ENCODE measurements around the gene CSNK1A1. TPM values are rescaled to one million over a fixed set of nuclear protein-coding genes. Genes with fewer than 3 reads are reported as not detected.
"Not testable (repeated sequence)": the region's sequence is repeated elsewhere in the genome, so short reads cannot be mapped to it uniquely, and the experiment has no call there.

The CSNK1A1 gene
- total and polyA plus RNA-seq, 5 experiments from 2014 or later = 133 to 197 (median 143) TPM

- H3K4me3 Mint-ChIP-seq = peak overlapping the region in 4 of 10 donors; percentile 12 to 58 (median 39)
- H3K36me3 Mint-ChIP-seq = peaks cover under 1 to 82% (median 18%) of the 10 kb centered on the region in 3 donors
- peaks cover 19 to 84% (median 69%) of the 10 kb centered on the region in 4 donors for H3K4me1 Mint-ChIP-seq
- DNase-seq = no peak
- peak overlapping the region in 5 of 10 donors; percentile 13 to 73 (median 25) for H3K27ac Mint-ChIP-seq
- ATAC-seq = no peak
- POLR2A ChIA-PET = no interaction called here
- no peaks in the 10 kb centered on the region for H3K27me3 Mint-ChIP-seq
- H3K9me3 Mint-ChIP-seq = no peaks in the 10 kb centered on the region
These were observed 7.2 kb downstream of the CSNK1A1 start for GRCh38 chr5:149544028-149544420.

- Mint-ChIP-seq H3K4me3 (peak overlapping the region in 9 of 10 donors; percentile 12 to 58 (median 26)), H3K27ac (peak overlapping the region in 7 of 10 donors; percentile 9 to 92 (median 30)), H3K9me3 (no peaks in the 10 kb centered on the region), H3K4me1 (peaks cover 18 to 81% (median 66%) of the 10 kb centered on the region in 4 donors), H3K27me3 (no peaks in the 10 kb centered on the region), H3K36me3 (peaks cover 0 to 80% (median 14%) of the 10 kb centered on the region in 3 donors)
- POLR2A ChIA-PET = interaction anchor here (1.1 kb wide), 1 partner anchor 8 kb away, joined by 5 read pairs; the partner anchor contains the start of gene CSNK1A1
- ATAC-seq (no peak), DNase-seq (no peak)
These were observed 7.7 kb downstream of the CSNK1A1 start for GRCh38 chr5:149543361-149544027.

- H3K9me3 Mint-ChIP-seq = no peaks in the 10 kb centered on the region
- H3K4me3 Mint-ChIP-seq = peak overlapping the region in 9 of 10 donors; percentile 9 to 70 (median 61)
- ATAC-seq (no peak), DNase-seq (no peak)
- peaks cover 0 to 81% (median 15%) of the 10 kb centered on the region in 3 donors for H3K36me3 Mint-ChIP-seq
- H3K27ac Mint-ChIP-seq = peak overlapping the region in 2 of 10 donors; percentile 29 to 36
- H3K4me1 Mint-ChIP-seq = peaks cover 13 to 79% (median 64%) of the 10 kb centered on the region in 4 donors
- H3K27me3 Mint-ChIP-seq = no peaks in the 10 kb centered on the region
- POLR2A ChIA-PET = interaction anchor here (0.6 to 1.7 kb wide), 2 partner anchors 15 to 33 kb away, joined by 3 to 16 read pairs; no protein-coding TSS in a partner anchor
These were observed 9.3 kb downstream of the CSNK1A1 start for GRCh38 chr5:149541893-149542292.

- peak overlapping the region in 4 of 10 donors; percentile 16 to 75 (median 48) for H3K27ac Mint-ChIP-seq
- ATAC-seq (no peak), DNase-seq (no peak)
- no peaks in the 10 kb centered on the region for H3K9me3 Mint-ChIP-seq
- POLR2A ChIA-PET = interaction anchor here (0.7 kb wide), 1 partner anchor 1899 kb away, joined by 4 read pairs; no protein-coding TSS in a partner anchor
- peak overlapping the region in 9 of 10 donors; percentile 37 to 75 (median 59) for H3K4me3 Mint-ChIP-seq
- no peaks in the 10 kb centered on the region for H3K27me3 Mint-ChIP-seq
- peaks cover 17 to 79% (median 65%) of the 10 kb centered on the region in 4 donors for H3K4me1 Mint-ChIP-seq
- H3K36me3 Mint-ChIP-seq = peaks cover 0 to 75% (median 18%) of the 10 kb centered on the region in 3 donors
These were observed 11.2 kb downstream of the CSNK1A1 start for GRCh38 chr5:149540089-149540488.

- Mint-ChIP-seq H3K36me3 (peaks cover 0 to 71% (median 21%) of the 10 kb centered on the region in 3 donors), H3K4me3 (peak overlapping the region in 7 of 10 donors; percentile 12 to 69 (median 37))
These were observed 13.8 kb downstream of the CSNK1A1 start for GRCh38 chr5:149537374-149537975.

GRCh38 chr5:149535787-149536186 is 15.5 kb downstream of the CSNK1A1 start:
- POLR2A ChIA-PET = interaction anchor here (1.7 kb wide), 1 partner anchor 16 kb away, joined by 6 read pairs; the partner anchor contains the start of gene CSNK1A1
- ATAC-seq, H3K27me3 Mint-ChIP-seq, DNase-seq, H3K9me3 Mint-ChIP-seq: not testable (repeated sequence)
- Mint-ChIP-seq H3K36me3 (peaks cover 0 to 73% (median 14%) of the 10 kb centered on the region in 3 donors), H3K4me3 (peak overlapping the region in 3 of 10 donors; percentile 4 to 66 (median 6)), H3K4me1 (peaks cover 25 to 87% (median 75%) of the 10 kb centered on the region in 4 donors), H3K27ac (peak overlapping the region in 1 of 10 donors; percentile 55)

More at GRCh38 chr5:149537374-149537975, 13.8 kb downstream of the CSNK1A1 start:
- POLR2A ChIA-PET = no interaction called here
- no peaks in the 10 kb centered on the region for H3K27me3 Mint-ChIP-seq
- peak overlapping the region in 5 of 10 donors; percentile 43 to 73 (median 53) for H3K27ac Mint-ChIP-seq
- peaks cover 25 to 82% (median 66%) of the 10 kb centered on the region in 4 donors for H3K4me1 Mint-ChIP-seq
- DNase-seq = no peak
- ATAC-seq = no peak
- no peaks in the 10 kb centered on the region for H3K9me3 Mint-ChIP-seq

GRCh38 chr5:149532413-149532812 is 18.8 kb downstream of the CSNK1A1 start:
- no peak for DNase-seq
- POLR2A ChIA-PET = no interaction called here

GRCh38 chr5:149529463-149529862 is 21.8 kb downstream of the CSNK1A1 start:
- POLR2A ChIA-PET = no interaction called here
- Mint-ChIP-seq H3K36me3 (peaks cover under 1 to 36% (median 3%) of the 10 kb centered on the region in 3 donors), H3K27ac (peak overlapping the region in 8 of 10 donors; percentile 3 to 76 (median 20))

More at GRCh38 chr5:149532413-149532812, 18.8 kb downstream of the CSNK1A1 start:
- H3K27me3 Mint-ChIP-seq = no peaks in the 10 kb centered on the region
- peaks cover 36 to 93% (median 87%) of the 10 kb centered on the region in 4 donors for H3K4me1 Mint-ChIP-seq
- peaks cover 0 to 50% (median 12%) of the 10 kb centered on the region in 3 donors for H3K36me3 Mint-ChIP-seq
- peak overlapping the region in 1 of 10 donors; percentile 40 for H3K27ac Mint-ChIP-seq
- ATAC-seq = no peak
- H3K4me3 Mint-ChIP-seq = peak overlapping the region in 3 of 10 donors; percentile 7 to 51 (median 15)
- H3K9me3 Mint-ChIP-seq = no peaks in the 10 kb centered on the region

GRCh38 chr5:149528281-149529060 is 22.8 kb downstream of the CSNK1A1 start:
- DNase-seq (no peak), ATAC-seq (no peak)
- no peaks in the 10 kb centered on the region for H3K9me3 Mint-ChIP-seq
- peaks cover 3 to 40% (median 6%) of the 10 kb centered on the region in 3 donors for H3K36me3 Mint-ChIP-seq
- H3K27ac Mint-ChIP-seq = peak overlapping the region in 7 of 10 donors; percentile 15 to 68 (median 45)
- no peaks in the 10 kb centered on the region for H3K27me3 Mint-ChIP-seq
- H3K4me3 Mint-ChIP-seq = peak overlapping the region in 9 of 10 donors; percentile 10 to 66 (median 41)
- peaks cover 34 to 94% (median 90%) of the 10 kb centered on the region in 4 donors for H3K4me1 Mint-ChIP-seq
- POLR2A ChIA-PET = no interaction called here

More at GRCh38 chr5:149529463-149529862, 21.8 kb downstream of the CSNK1A1 start:
- Mint-ChIP-seq H3K9me3 (no peaks in the 10 kb centered on the region), H3K27me3 (no peaks in the 10 kb centered on the region), H3K4me3 (peak overlapping the region in 9 of 10 donors; percentile 1 to 61 (median 37)), H3K4me1 (peaks cover 34 to 94% (median 89%) of the 10 kb centered on the region in 4 donors)
- ATAC-seq (no peak), DNase-seq (no peak)

GRCh38 chr5:149526845-149527590 is 24.2 kb downstream of the CSNK1A1 start:
- H3K27me3 Mint-ChIP-seq = no peaks in the 10 kb centered on the region
- DNase-seq (no peak), ATAC-seq (no peak)
- POLR2A ChIA-PET = interaction anchor here (1.0 kb wide), 1 partner anchor 14 kb away, joined by 16 read pairs; no protein-coding TSS in a partner anchor
- H3K9me3 Mint-ChIP-seq = no peaks in the 10 kb centered on the region
- H3K4me3 Mint-ChIP-seq = peak overlapping the region in 9 of 10 donors; percentile 21 to 66 (median 39)
- peaks cover 35 to 92% (median 87%) of the 10 kb centered on the region in 4 donors for H3K4me1 Mint-ChIP-seq
- peak overlapping the region in 9 of 10 donors; percentile 26 to 74 (median 49) for H3K27ac Mint-ChIP-seq
- H3K36me3 Mint-ChIP-seq = peaks cover 3 to 41% (median 17%) of the 10 kb centered on the region in 3 donors

Data from naive thymus-derived CD8-positive, alpha-beta T cell (primary cell).